Cardiac fibroblast (primary cell): ENCODE data around the gene LRMDA.

Experiments used
- DNase-seq, 2 donors: peaks; one replicate each; pipeline versions ENCODE4 v3.0.0 to v3.0.0-alpha.2; 2010; ENCODE audit warnings: low read depth in 2 of 2
- H3K4me3 ChIP-seq, 2 donors: replicated peaks in 1 of 2; 1 replicate in 1 of 2; 2 replicates in 1 of 2; pipeline ENCODE4 v1.5.1; 2011; ENCODE audit warnings: low read depth in 2 of 2, low read length in 2 of 2, mild to moderate bottlenecking in 2 of 2, moderate library complexity in 1 of 2
- TF ChIP-seq, protein P1 (sequence below): IDR thresholded peaks from one replicate; pipeline ENCODE4 v1.5.1; 2011; ENCODE audit warnings: low read depth, mild to moderate bottlenecking, low read length, inconsistent platforms

LRMDA gene

GRCh38 chr10:76454506-76455140 is 1023.2 kb downstream of the LRMDA start:
- TF ChIP-seq, protein P1, sequence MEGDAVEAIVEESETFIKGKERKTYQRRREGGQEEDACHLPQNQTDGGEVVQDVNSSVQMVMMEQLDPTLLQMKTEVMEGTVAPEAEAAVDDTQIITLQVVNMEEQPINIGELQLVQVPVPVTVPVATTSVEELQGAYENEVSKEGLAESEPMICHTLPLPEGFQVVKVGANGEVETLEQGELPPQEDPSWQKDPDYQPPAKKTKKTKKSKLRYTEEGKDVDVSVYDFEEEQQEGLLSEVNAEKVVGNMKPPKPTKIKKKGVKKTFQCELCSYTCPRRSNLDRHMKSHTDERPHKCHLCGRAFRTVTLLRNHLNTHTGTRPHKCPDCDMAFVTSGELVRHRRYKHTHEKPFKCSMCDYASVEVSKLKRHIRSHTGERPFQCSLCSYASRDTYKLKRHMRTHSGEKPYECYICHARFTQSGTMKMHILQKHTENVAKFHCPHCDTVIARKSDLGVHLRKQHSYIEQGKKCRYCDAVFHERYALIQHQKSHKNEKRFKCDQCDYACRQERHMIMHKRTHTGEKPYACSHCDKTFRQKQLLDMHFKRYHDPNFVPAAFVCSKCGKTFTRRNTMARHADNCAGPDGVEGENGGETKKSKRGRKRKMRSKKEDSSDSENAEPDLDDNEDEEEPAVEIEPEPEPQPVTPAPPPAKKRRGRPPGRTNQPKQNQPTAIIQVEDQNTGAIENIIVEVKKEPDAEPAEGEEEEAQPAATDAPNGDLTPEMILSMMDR, result no peak
- no peak for DNase-seq
- H3K4me3 ChIP-seq, result no peak overlapping the region

DNA sequence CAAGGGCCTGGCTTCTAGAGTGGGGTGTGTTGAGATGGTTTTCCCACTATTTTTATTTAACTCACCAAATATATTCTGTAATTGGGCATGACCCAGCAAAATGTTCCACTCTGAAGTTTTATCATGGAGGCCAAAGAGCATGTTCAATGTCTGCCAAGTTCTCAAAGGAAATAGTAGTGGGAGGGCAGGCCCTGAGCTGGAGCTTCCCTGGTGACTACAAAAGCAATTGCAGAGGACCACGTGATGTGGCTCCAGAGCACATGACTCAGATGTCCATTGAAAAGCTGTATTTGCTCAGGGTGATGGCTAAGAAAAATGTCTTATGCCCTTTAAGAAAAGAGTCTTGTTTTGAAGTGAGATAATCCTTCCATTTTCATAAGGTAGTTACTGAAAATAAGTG is 1024.8 kb downstream of the LRMDA start:
- no peak overlapping the region for H3K4me3 ChIP-seq
- peak; percentile 83 to 90 for DNase-seq
- TF ChIP-seq, protein P1, result no peak

DNA sequence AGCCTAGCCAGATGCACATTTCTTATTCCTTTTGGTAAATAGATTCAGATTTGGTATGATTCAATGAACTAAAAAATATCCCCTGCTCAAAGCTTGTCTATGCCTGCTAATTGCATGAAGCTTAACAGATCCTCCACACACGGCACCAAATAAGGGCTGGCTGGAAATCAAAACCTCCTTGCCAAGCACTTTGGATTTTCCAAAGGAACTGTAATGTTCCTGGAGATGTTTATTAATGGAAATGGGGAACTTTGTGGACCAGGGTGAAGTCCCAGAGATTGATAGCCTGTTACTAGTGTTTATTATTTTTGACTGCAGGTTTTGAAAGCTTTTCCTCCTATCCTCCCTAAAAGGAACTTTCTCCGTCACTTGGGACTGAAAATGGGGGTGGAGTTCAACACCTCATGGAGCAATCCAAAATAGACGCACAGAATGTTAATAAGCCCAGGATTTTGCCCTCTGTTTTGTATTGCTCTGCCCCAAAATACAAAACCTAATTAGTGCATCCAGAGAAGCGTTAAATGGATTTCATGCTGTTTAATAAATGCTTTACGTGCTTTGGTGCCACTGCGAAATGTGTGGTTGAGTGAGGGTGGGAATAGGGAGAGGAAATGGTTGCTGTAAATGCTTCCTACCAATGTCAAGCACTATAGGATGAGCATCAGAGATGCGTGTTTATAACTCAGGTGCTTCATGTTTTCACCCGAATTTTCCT is 1027.7 kb downstream of the LRMDA start:
- DNase-seq, result no peak
- H3K4me3 ChIP-seq, result no peak overlapping the region
- TF ChIP-seq, protein P1, result no peak

DNA sequence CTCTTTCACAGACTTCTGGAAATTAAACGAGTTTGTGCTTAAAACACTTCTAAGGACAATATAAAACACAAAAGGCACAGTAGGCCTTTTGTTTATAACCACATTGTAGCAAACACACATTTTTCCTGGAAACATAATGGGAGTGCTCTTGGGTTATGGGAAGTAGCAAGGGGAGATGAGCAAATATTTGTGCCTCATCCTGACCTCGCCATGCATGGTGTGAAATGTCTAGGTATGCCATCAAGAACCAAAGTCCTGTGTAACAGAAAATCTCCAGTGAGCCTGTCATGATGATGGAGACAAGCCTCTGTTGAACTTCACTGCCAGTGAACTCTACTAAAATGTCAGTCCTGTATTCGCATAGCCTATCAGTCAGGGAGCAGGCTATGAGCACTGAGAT is 1029.6 kb downstream of the LRMDA start:
- TF ChIP-seq, protein P1, result no peak
- no peak for DNase-seq
- no peak overlapping the region for H3K4me3 ChIP-seq

- no peak overlapping the region for H3K4me3 ChIP-seq
Measured at GRCh38 chr10:76463111-76463510, 1031.7 kb downstream of the LRMDA start.

DNA sequence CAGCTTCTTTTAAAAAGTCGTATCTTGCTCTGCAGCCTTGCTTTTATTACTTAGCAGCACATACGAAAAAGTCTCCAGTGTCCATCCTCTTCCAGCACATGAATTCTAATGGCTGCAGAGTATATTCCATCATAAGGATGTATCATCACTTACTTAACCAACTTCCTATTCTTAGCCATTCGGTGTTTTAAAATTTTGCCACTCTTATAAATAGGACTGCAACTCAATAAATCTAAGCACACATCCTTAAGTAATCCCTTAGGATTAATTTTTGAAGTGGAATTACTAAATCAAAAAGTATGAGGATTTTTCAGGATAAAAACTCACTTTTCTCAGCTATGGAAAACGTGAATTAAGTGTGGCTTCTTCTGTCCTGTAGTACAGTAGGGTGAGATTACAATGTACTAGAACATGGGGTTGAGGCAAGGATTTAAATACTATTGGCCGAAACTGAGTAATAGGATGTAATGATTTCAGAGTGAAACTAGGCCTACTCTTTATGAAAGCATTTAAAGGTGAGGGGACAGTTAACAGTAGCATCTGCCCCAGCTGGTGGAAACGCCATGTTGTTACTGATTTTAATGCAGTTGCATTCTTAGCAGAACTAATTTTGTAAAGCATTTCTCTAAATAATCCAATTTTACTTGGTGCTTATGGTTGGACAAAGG is 1035.5 kb downstream of the LRMDA start:
- H3K4me3 ChIP-seq, result no peak overlapping the region
- TF ChIP-seq, protein P1, result no peak
- DNase-seq, result no peak

More at GRCh38 chr10:76463111-76463510, 1031.7 kb downstream of the LRMDA start:
- TF ChIP-seq, protein P1, result no peak
- no peak for DNase-seq
